Measurements from ENCODE around the gene ZNF468. TPM values are rescaled to one million over a fixed set of nuclear protein-coding genes. Genes with fewer than 3 reads are reported as not detected.

The ZNF468 gene
- total RNA-seq, 1 donor, result 23.2 TPM

GRCh38 chr19:52789440-52789839 is 68.0 kb downstream of the ZNF468 start:
- Histone ChIP-seq H3K27ac (ENCODE audit: low read depth, low read length) (no peak overlapping the region), H3K4me3 (ENCODE audit: insufficient read depth, low read length) (no peak overlapping the region), H3K4me1 (ENCODE audit: insufficient read depth, low read length) (no peaks in the 10 kb centered on the region), H4K20me1 (ENCODE audit: insufficient read depth, low read length) (no peaks in the 10 kb centered on the region), H3K79me2 (ENCODE audit: insufficient read depth, low read length) (no peaks in the 10 kb centered on the region), H3K27me3 (ENCODE audit: insufficient read depth, low read length) (no peaks in the 10 kb centered on the region), H3K36me3 (ENCODE audit: insufficient read depth, low read length) (no peaks in the 10 kb centered on the region), H3K4me2 (ENCODE audit: insufficient read depth, low read length) (no peak overlapping the region), H3K9me3 (ENCODE audit: low read depth, low read length) (no peaks in the 10 kb centered on the region), H2AFZ (ENCODE audit: low read length) (no peak overlapping the region)
- no peak for DNase-seq (ENCODE audit: insufficient read length, low spot score, missing footprints)
- TF ChIP-seq CTCF (IDR thresholded peaks at IDR 0.05; ENCODE audit: extremely low read depth, low read depth, low read length), result no peak

Small RNA genes within 50 kb of the gene (small RNA-seq; reads per million reads assigned to genes)
- 1.1 reads per million, percentile 35 among the genes with 10 or more reads in this experiment for gene ZNF320

Other genes with a start within 250 kb of the ZNF468 start
- 52.8 and 59.5 TPM in 2 replicates for gene ZNF83, start 219.3 kb downstream of the ZNF468 start, total RNA-seq
- gene ZNF611, start 122.6 kb downstream of the ZNF468 start, total RNA-seq, result 10.5 and 15.3 TPM in 2 replicates
- gene ZNF600, start 70.8 kb downstream of the ZNF468 start, total RNA-seq, result 8.5 and 9.8 TPM in 2 replicates
- gene ZNF28, start 36.0 kb downstream of the ZNF468 start, total RNA-seq, result 15.0 and 23.2 TPM in 2 replicates
- 10.0 and 11.2 TPM in 2 replicates for gene ZNF320, start 40.0 kb upstream of the ZNF468 start, total RNA-seq
- gene ZNF888, start 65.8 kb upstream of the ZNF468 start, total RNA-seq, result 4.7 and 5.0 TPM in 2 replicates
- 8.3 and 9.8 TPM in 2 replicates for gene ZNF816, start 105.3 kb upstream of the ZNF468 start, total RNA-seq
- gene ERVV-1, start 156.3 kb upstream of the ZNF468 start, total RNA-seq, result not detected in 2 replicates
- gene ERVV-2, start 187.1 kb upstream of the ZNF468 start, total RNA-seq, result not detected in 2 replicates
- 47.7 and 51.8 TPM in 2 replicates for gene ZNF160, start 245.8 kb upstream of the ZNF468 start, total RNA-seq

All from osteoblast (primary cell).